Activated CD4-positive, alpha-beta T cell treated with anti-CD3 and anti-CD28 coated beads for 36 hours (primary cell): ENCODE measurements around the gene RASGRP4. TPM values are rescaled to one million over a fixed set of nuclear protein-coding genes. Genes with fewer than 3 reads are reported as not detected.
"Not testable (repeated sequence)": the region's sequence is repeated elsewhere in the genome, so short reads cannot be mapped to it uniquely, and the experiment has no call there.

Experiments used
- ATAC-seq: fragments of 200-7000 bp; cut with Tn5 transposase; one replicate; pipeline ENCODE4 v1.10.0; 2021; ENCODE audit warnings: mild to moderate bottlenecking, moderate library complexity
- CTCF ChIA-PET: fragments of 350-600 bp; sonication (Branson Sonifier 250); formaldehyde crosslinking; loops from one replicate; lab custom pipeline; 2021; ENCODE audit warnings: antibody characterized with exemption; lab: Charles Lee
- POLR2A ChIA-PET: fragments of 350-600 bp; sonication (Branson Sonifier 250); formaldehyde crosslinking; loops from one replicate; lab custom pipeline; 2021; ENCODE audit warnings: antibody characterized with exemption, inconsistent platforms; lab: Charles Lee
- DNase-seq: peaks from one replicate; pipeline ENCODE4 v3.0.0-alpha.2; 2020
- H3K27ac Mint-ChIP-seq: one replicate; pipeline ENCODE4 v1.8.0; 2021; ENCODE audit warnings: mixed read lengths
- H3K27me3 Mint-ChIP-seq: one replicate; pipeline ENCODE4 v1.8.0; 2021; ENCODE audit warnings: mixed read lengths
- H3K36me3 Mint-ChIP-seq: one replicate; pipeline ENCODE4 v1.8.0; 2021; ENCODE audit warnings: low read depth, mixed read lengths
- H3K4me1 Mint-ChIP-seq: one replicate; pipeline ENCODE4 v1.8.0; 2021; ENCODE audit warnings: mixed read lengths
- H3K4me3 Mint-ChIP-seq: one replicate; pipeline ENCODE4 v1.8.0; 2021; ENCODE audit warnings: mild to moderate bottlenecking, moderate library complexity, mixed read lengths
- H3K9me3 Mint-ChIP-seq: one replicate; pipeline ENCODE4 v1.8.0; 2021; ENCODE audit warnings: low read depth, mixed read lengths
- intact Hi-C, 2 experiments: fragments of 100-400 bp; cut with DNase I in 1 of 2; cut with micrococcal nuclease in 1 of 2; formaldehyde crosslinking; loops; one replicate each; pipeline versions ENCODE4 v1.14.2 to v1.15.1; 2022 to 2024; cut with DNase I, micrococcal nuclease
- total RNA-seq, 2 experiments: library from RNA; stranded (reverse); gene quantifications; one replicate each; pipeline ENCODE4 v1.2.3, GENCODE V29; 2021

RASGRP4 gene
- total RNA-seq, 2 experiments from 2014 or later = 5.6 to 5.9 TPM

DNA sequence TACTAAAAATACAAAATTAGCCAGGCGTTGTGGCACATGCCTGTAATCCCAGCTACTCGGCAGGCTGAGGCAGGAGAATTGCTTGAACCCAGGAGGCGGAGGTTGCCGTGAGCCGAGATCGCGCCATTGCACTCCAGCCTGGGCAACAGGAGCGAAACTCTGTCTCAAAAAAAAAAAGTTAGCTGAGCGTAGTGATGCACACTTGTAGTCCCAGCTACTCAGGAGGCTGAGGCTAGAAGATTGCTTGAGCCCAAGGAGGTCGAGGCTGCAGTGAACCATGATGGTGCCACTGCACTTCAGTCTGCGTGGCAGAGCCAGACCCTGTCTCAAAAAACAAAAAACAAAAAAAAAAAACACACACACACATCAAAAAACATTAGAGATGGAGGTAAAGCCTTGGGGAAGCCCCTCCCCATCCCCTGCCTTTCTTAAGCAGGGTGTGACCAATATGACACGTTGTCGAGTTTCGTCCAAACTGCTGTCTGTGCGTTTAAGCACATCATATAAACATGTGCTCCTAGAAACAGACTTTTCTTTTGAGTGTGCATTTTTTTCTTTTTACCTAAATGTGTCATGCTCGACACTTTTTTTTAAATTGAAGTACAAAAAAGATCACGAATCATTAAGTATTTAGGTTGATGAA is 1.1 kb upstream of the RASGRP4 start:
- ChIA-PET POLR2A (interaction anchor here (0.7 kb wide), 1 partner anchor 135 kb away, joined by 3 read pairs; no protein-coding TSS in a partner anchor), CTCF (interaction anchor here (0.8 to 4.6 kb wide), 2 partner anchors 14 to 24 kb away, joined by 3 to 23 read pairs; partner anchors contain the start of gene FAM98C)
- DNase-seq (peak; percentile 81), ATAC-seq (peak; percentile 83)
- not testable (repeated sequence) for H3K9me3 Mint-ChIP-seq, H3K27me3 Mint-ChIP-seq, H3K36me3 Mint-ChIP-seq
- intact Hi-C loops = loop anchor here (1.0 to 5.0 kb wide), 6 partner anchors 24 to 975 kb away; partner anchors contain the start of gene FAM98C (in 1 of the 2)
- peak overlapping the region; percentile 60 for H3K4me3 Mint-ChIP-seq
- H3K4me1 Mint-ChIP-seq = peaks cover 33% of the 10 kb centered on the region
- peak overlapping the region; percentile 92 for H3K27ac Mint-ChIP-seq

DNA sequence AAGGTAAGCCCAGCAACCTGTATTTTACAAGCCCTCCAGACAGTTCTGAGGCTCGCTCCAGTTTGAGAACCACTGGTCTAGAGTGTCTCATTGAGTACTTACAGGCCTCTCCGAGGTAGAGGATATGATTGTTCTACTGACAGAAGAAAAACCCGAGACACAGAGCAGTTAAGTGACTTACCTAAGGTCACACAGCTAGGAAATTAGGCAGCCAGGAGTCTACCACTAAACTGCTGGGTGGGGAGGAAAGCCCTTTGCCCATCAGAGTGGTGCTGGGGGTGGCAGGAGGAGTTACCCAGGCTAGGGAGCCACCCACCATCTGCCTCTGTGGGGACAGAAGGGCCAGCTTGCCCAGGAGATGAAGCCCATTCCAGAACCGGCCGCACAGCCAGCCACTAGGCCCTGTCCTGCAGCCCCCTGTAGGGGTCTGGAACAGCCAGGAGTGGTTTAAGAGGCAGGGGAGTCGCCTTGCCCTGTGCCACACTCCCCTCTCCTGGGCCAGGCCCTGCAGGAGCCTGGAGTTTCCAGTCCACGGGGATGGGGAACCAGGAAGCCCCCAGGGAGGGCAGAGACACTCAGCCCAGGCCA is 703 bp downstream of the RASGRP4 start:
- Mint-ChIP-seq H3K27ac (peak overlapping the region; percentile 78), H3K4me3 (peak overlapping the region; percentile 60), H3K4me1 (peaks cover 33% of the 10 kb centered on the region), H3K9me3 (no peaks in the 10 kb centered on the region), H3K27me3 (no peaks in the 10 kb centered on the region), H3K36me3 (no peaks in the 10 kb centered on the region)
- ATAC-seq = no peak
- CTCF ChIA-PET = interaction anchor here (0.5 to 4.6 kb wide), 2 partner anchors 22 to 462 kb away, joined by 4 to 23 read pairs; partner anchors contain the start of gene FAM98C
- no peak for DNase-seq
- POLR2A ChIA-PET = interaction anchor here (0.7 kb wide), 1 partner anchor 31 kb away, joined by 5 read pairs; no protein-coding TSS in a partner anchor
- intact Hi-C loops = loop anchor here (5.0 kb wide), 4 partner anchors 127 to 977 kb away; no protein-coding TSS in a partner anchor

DNA sequence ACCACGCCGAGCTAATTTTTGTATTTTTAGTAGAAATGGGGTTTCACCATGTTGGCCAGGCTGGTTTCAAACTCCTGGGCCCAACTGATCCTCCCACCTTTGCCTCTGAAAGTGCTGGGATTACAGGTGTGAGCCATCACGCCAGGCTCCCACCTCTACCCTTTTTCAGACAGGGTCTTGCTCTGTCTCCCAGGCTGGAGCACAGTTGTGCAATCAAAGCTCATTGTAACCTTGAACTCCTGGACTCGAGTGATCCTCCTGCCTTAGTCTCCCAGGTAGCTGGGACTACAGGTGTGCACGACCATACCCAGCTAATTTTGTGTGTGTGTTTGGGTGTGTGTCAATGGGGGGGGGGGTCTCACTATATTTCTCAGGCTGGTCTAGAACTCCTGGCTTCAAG is 1.7 kb downstream of the RASGRP4 start:
- Mint-ChIP-seq H3K36me3 (no peaks in the 10 kb centered on the region), H3K27ac (no peak overlapping the region), H3K9me3 (no peaks in the 10 kb centered on the region), H3K27me3 (no peaks in the 10 kb centered on the region), H3K4me3 (no peak overlapping the region), H3K4me1 (peaks cover 27% of the 10 kb centered on the region)
- ATAC-seq (no peak), DNase-seq (no peak)
- POLR2A ChIA-PET = interaction anchor here (0.7 kb wide), 1 partner anchor 30 kb away, joined by 5 read pairs; no protein-coding TSS in a partner anchor
- intact Hi-C loops = no loop called here
- CTCF ChIA-PET = interaction anchor here (1.0 to 1.1 kb wide), 2 partner anchors 18 to 141 kb away, joined by 3 to 4 read pairs; no protein-coding TSS in a partner anchor

DNA sequence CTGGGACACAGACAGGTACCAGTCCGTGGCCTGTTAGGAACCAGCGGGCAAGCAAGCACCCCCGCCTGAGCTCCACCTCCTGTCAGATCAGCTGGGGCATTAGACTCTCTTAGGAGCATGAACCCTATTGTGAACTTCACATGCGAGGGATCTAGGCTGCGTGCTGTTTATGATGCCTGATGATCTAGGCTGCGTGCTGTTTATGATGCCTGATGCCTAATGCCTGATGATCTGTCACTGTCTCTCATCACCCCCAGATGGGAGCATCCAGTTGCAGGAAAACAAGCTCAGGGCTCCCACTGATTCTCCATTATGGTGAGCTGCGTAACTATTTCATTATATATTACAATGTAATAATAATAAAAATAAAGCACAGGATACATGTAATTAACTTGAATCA is 3.6 kb downstream of the RASGRP4 start:
- no peak overlapping the region for H3K4me3 Mint-ChIP-seq
- H3K27ac Mint-ChIP-seq = no peak overlapping the region
- ChIA-PET CTCF (interaction anchor here (0.6 to 0.9 kb wide), 2 partner anchors 17 to 20 kb away, joined by 3 read pairs; partner anchors contain the start of gene FAM98C), POLR2A (no interaction called here)
- DNase-seq (no peak), ATAC-seq (no peak)
- H3K4me1 Mint-ChIP-seq = peaks cover 32% of the 10 kb centered on the region
- H3K27me3 Mint-ChIP-seq = no peaks in the 10 kb centered on the region
- H3K9me3 Mint-ChIP-seq = no peaks in the 10 kb centered on the region
- intact Hi-C loops = no loop called here
- no peaks in the 10 kb centered on the region for H3K36me3 Mint-ChIP-seq

DNA sequence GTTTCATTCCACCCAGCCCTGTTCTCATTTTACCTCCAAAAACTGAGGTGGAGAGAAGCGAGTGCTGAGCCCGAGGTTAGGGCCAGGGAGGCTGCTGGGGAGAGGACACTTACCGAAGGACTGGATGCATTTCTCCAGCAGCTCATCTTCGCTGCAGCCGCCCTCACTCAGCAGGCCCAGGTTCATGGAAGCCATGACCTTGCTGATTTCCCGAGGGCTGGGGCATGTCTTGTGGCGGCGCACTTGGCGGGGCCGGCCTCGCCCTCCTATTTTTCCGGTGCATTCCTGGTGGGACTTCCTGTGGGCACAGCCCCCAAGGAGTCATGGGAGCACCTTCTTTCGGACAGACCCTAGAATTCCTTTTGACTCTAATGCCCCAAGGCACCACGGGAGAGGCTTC is 4.2 kb downstream of the RASGRP4 start:
- Mint-ChIP-seq H3K9me3 (no peaks in the 10 kb centered on the region), H3K36me3 (no peaks in the 10 kb centered on the region), H3K4me3 (no peak overlapping the region), H3K4me1 (peaks cover 33% of the 10 kb centered on the region), H3K27ac (no peak overlapping the region), H3K27me3 (no peaks in the 10 kb centered on the region)
- POLR2A ChIA-PET = no interaction called here
- ATAC-seq = no peak
- DNase-seq = no peak
- intact Hi-C loops = no loop called here
- CTCF ChIA-PET = interaction anchor here (0.9 kb wide), 1 partner anchor 18 kb away, joined by 3 read pairs; no protein-coding TSS in a partner anchor

DNA sequence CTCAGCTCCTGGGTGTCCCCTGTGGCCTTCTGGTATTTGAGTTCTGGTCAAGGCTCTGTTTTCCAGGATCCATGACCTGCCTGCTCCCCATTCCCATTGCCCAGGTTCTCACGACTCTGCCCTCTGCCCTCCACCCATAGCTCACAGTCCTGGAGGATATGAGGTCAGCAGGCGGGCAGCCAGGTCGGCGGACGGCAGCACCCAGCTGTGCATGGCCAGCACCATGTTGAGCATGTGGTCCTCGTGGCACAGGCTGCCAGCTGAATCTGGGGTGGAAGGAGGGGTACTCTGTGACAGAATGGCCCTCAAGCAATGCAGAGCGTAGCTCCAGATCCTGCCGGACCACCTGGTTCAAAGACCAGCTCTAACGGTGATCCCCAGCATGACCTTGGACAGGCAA is 5.1 kb downstream of the RASGRP4 start:
- Mint-ChIP-seq H3K9me3 (no peaks in the 10 kb centered on the region), H3K27me3 (no peaks in the 10 kb centered on the region), H3K4me3 (no peak overlapping the region), H3K27ac (no peak overlapping the region), H3K4me1 (peaks cover 29% of the 10 kb centered on the region), H3K36me3 (no peaks in the 10 kb centered on the region)
- no peak for DNase-seq
- no peak for ATAC-seq
- ChIA-PET POLR2A (no interaction called here), CTCF (no interaction called here)
- intact Hi-C loops = no loop called here

DNA sequence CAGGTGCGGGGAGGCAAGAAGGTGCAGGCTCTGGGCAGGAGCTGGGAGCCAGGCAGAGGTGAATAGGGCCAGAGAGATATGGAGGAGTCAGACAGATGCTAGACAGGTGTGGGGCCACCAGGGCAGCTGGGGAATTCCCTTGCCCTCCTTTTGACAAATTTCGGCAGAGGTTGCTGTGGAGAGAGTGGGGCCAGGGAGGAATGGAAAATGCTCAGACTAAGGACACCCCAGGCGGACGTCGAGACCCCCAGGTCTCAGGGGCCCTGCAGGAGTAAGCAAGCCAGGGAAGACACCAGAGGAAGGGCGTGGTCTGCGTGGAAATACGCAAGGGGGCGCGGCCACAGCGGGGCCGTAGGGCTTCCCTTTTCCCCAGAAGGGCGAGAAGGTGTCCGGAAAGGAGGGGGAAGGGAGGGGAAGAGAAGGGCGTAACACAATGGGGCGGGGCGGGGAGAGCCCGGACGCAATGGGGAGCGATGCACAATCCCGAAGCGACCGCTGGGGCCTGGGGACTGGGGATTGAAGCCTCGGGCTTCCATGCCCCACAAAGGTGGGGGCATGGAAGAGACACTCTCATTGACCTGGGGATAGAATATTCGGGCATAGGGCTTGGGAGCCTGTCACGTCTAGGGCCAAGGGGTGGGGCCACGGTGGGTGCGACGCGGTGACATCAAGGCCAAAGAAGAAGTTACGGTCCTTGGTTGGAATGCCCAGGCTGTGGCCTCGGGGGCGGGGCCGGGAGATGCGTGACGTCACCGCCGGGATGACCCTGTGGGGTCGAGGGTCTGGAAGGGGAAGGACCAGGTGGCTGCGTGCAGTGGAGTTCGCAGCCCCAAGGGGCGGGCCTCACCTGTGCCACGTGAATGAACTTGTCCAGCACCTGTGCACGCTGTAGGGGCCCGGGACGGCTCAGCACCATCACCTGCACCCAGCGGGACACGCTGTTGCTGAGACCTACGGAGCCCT is 8.2 kb downstream of the RASGRP4 start:
- no peaks in the 10 kb centered on the region for H3K36me3 Mint-ChIP-seq
- peak; percentile 80 for DNase-seq
- intact Hi-C loops = loop anchor here in 1 of 2 experiments (5.0 kb wide), 1 partner anchor 199 kb away; the partner anchor contains the start of genes EIF3K and MAP4K1
- H3K27ac Mint-ChIP-seq = peak overlapping the region; percentile 23
- no peaks in the 10 kb centered on the region for H3K9me3 Mint-ChIP-seq
- H3K27me3 Mint-ChIP-seq = no peaks in the 10 kb centered on the region
- ChIA-PET POLR2A (interaction anchor here (0.6 kb wide), 1 partner anchor 9 kb away, joined by 3 read pairs; no protein-coding TSS in a partner anchor), CTCF (interaction anchor here (0.7 to 1.9 kb wide), 2 partner anchors 15 to 1075 kb away, joined by 3 to 7 read pairs; partner anchors contain the start of gene FAM98C)
- peaks cover 26% of the 10 kb centered on the region for H3K4me1 Mint-ChIP-seq
- ATAC-seq = peak; percentile 93
- H3K4me3 Mint-ChIP-seq = peak overlapping the region; percentile 75

DNA sequence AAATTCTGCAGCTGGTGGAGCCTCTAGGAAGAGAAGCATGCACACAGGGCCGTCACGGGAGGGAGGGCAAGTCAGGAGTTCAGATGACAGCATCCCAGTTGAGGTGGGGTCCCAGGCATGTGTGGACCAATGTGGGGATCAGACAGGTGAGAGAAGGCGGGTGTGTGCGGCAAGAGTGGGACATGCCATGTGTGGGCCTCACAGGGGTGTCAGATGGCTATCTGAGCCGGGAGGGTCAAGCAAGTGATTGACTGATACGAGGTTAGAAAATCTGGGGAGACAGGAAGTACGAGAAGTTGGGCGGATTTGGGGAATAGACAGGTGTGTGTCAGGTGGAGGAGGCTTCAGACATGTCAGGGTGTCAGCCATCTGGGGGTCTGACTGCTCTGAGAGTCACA is 8.9 kb downstream of the RASGRP4 start:
- ChIA-PET POLR2A (interaction anchor here (0.6 kb wide), 1 partner anchor 9 kb away, joined by 3 read pairs; no protein-coding TSS in a partner anchor), CTCF (interaction anchor here (1.9 kb wide), 1 partner anchor 14 kb away, joined by 7 read pairs; the partner anchor contains the start of gene FAM98C)
- ATAC-seq = no peak
- H3K4me3 Mint-ChIP-seq = peak overlapping the region; percentile 75
- H3K4me1 Mint-ChIP-seq = peaks cover 26% of the 10 kb centered on the region
- no peak for DNase-seq
- intact Hi-C loops = loop anchor here in 1 of 2 experiments (5.0 kb wide), 1 partner anchor 200 kb away; the partner anchor contains the start of genes EIF3K and MAP4K1
- H3K27ac Mint-ChIP-seq = peak overlapping the region; percentile 23
- no peaks in the 10 kb centered on the region for H3K27me3 Mint-ChIP-seq
- H3K9me3 Mint-ChIP-seq = no peaks in the 10 kb centered on the region
- H3K36me3 Mint-ChIP-seq = no peaks in the 10 kb centered on the region

DNA sequence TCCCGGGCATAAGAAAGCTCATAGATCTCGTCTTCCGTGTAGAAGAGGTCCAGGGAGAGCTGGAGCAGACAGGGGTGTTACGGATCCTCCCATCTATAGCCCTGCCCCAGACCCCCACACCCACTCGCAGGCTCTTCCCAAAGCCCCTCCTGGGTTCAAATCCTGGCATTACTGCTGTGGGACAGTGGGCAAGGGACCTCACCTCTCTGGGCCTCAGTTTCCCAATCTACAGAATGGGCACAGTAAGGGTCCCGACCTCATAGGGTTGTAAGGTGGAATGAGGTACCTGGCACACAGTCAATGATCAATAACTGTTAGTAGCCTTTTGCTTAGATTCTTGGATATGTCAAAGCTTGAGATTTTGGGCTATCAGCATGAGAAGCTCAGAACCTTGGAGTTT is 12.6 kb downstream of the RASGRP4 start:
- ATAC-seq (no peak), DNase-seq (no peak)
- Mint-ChIP-seq H3K4me1 (peaks cover 19% of the 10 kb centered on the region), H3K9me3 (no peaks in the 10 kb centered on the region), H3K27ac (no peak overlapping the region), H3K4me3 (no peak overlapping the region), H3K36me3 (peaks cover 2% of the 10 kb centered on the region), H3K27me3 (no peaks in the 10 kb centered on the region)
- ChIA-PET POLR2A (interaction anchor here (0.6 kb wide), 1 partner anchor 19 kb away, joined by 3 read pairs; no protein-coding TSS in a partner anchor), CTCF (interaction anchor here (0.7 to 1.0 kb wide), 2 partner anchors 9 to 14 kb away, joined by 3 read pairs; no protein-coding TSS in a partner anchor)
- intact Hi-C loops = no loop called here

DNA sequence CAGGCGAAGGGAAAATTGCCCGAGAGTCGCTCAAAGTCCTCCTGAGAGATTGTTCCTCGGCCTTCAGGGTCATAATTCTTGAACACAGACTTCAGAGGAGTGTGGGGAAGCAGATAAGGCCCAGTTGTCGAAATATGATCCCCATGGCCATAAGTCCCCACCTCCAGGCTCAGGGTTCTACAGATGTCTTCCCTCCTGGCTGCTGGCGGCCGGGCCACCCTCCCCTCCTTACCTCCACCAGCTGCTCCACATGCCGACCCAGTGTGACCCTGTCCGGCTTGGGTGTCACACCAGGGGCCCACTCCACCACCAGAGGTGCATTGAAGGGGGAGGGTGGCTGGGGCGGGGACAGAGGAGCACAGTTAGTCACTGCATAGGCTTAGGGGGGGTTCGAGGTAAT is 13.1 kb downstream of the RASGRP4 start:
- Mint-ChIP-seq H3K27me3 (no peaks in the 10 kb centered on the region), H3K9me3 (no peaks in the 10 kb centered on the region), H3K36me3 (peaks cover 4% of the 10 kb centered on the region), H3K4me3 (no peak overlapping the region), H3K27ac (no peak overlapping the region), H3K4me1 (peaks cover 15% of the 10 kb centered on the region)
- intact Hi-C loops = no loop called here
- POLR2A ChIA-PET = interaction anchor here (0.6 kb wide), 1 partner anchor 19 kb away, joined by 3 read pairs; no protein-coding TSS in a partner anchor
- DNase-seq = no peak
- CTCF ChIA-PET = interaction anchor here (0.7 to 1.0 kb wide), 2 partner anchors 9 to 15 kb away, joined by 3 read pairs; no protein-coding TSS in a partner anchor
- ATAC-seq = no peak
